Progenitor cell of endocrine pancreas (in vitro differentiated cells): Measurements from ENCODE around the gene DOK4. TPM values are rescaled to one million over a fixed set of nuclear protein-coding genes. Genes with fewer than 3 reads are reported as not detected.
"Not testable (repeated sequence)": the region's sequence is repeated elsewhere in the genome, so short reads cannot be mapped to it uniquely, and the experiment has no call there.

Source experiments
- DNase-seq: peaks from one replicate; pipeline ENCODE4 v3.0.0; 2021; ENCODE audit warnings: low spot score; ENCODE audit not compliant: unreplicated experiment
- H3K27ac Mint-ChIP-seq: 2 replicates; pipeline ENCODE4 v1.8.0; 2021; ENCODE audit warnings: mild to moderate bottlenecking, moderate library complexity, mixed read lengths
- H3K27me3 Mint-ChIP-seq: 2 replicates; pipeline ENCODE4 v1.8.0; 2021; ENCODE audit warnings: mixed read lengths
- H3K36me3 Mint-ChIP-seq: 2 replicates; pipeline ENCODE4 v1.8.0; 2022; ENCODE audit warnings: mixed read lengths; ENCODE audit not compliant: insufficient read depth
- H3K4me1 Mint-ChIP-seq: 2 replicates; pipeline ENCODE4 v1.8.0; 2021; ENCODE audit warnings: low read depth, mixed read lengths
- H3K4me3 Mint-ChIP-seq: 2 replicates; pipeline ENCODE4 v1.8.0; 2021; ENCODE audit warnings: low read depth, mild to moderate bottlenecking, moderate library complexity, mixed read lengths
- H3K9me3 Mint-ChIP-seq: 2 replicates; pipeline ENCODE4 v1.8.0; 2021; ENCODE audit warnings: low read depth, mixed read lengths
- total RNA-seq: library from RNA; stranded (reverse); gene quantifications from 2 replicates; pipeline ENCODE4 v1.2.1, GENCODE V29; 2021
- TF ChIP-seq, protein P1 (sequence below): fragments of 200-600 bp; sonication (generic); IDR thresholded peaks from one replicate; pipeline ENCODE4 v1.5.0; 2021; ENCODE audit warnings: antibody characterized with exemption, mild to moderate bottlenecking; ENCODE audit not compliant: unreplicated experiment

The DOK4 gene
- total RNA-seq, 1 donor from 2014 or later = 35.0 TPM

DNA sequence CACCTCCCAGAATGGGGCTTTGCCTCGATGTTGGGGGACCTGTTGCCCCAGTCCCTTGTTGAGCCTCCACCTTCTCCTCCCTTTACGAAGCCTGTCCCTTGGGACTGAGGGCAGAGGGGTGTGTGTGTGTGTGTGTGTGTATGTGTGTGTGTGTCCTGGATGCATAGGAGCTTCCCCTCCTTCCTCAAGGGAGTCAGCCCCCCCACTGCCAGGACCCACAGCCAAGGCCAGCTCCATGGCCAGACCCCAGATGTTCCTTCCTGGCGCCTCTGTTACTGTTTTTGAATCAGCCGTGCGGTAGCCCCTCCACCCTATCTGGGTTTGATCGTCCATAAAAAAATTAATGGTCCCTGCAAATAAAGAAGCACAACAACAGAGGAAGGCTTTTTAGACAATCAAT lies 17.7 kb upstream of the DOK4 start:
- H3K9me3 Mint-ChIP-seq = no peaks in the 10 kb centered on the region
- no peak overlapping the region for H3K4me3 Mint-ChIP-seq
- H3K36me3 Mint-ChIP-seq = no peaks in the 10 kb centered on the region
- no peak overlapping the region for H3K27ac Mint-ChIP-seq
- TF ChIP-seq, protein P1, sequence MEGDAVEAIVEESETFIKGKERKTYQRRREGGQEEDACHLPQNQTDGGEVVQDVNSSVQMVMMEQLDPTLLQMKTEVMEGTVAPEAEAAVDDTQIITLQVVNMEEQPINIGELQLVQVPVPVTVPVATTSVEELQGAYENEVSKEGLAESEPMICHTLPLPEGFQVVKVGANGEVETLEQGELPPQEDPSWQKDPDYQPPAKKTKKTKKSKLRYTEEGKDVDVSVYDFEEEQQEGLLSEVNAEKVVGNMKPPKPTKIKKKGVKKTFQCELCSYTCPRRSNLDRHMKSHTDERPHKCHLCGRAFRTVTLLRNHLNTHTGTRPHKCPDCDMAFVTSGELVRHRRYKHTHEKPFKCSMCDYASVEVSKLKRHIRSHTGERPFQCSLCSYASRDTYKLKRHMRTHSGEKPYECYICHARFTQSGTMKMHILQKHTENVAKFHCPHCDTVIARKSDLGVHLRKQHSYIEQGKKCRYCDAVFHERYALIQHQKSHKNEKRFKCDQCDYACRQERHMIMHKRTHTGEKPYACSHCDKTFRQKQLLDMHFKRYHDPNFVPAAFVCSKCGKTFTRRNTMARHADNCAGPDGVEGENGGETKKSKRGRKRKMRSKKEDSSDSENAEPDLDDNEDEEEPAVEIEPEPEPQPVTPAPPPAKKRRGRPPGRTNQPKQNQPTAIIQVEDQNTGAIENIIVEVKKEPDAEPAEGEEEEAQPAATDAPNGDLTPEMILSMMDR = no peak
- H3K4me1 Mint-ChIP-seq = peaks cover 31% of the 10 kb centered on the region
- H3K27me3 Mint-ChIP-seq = peaks cover 33% of the 10 kb centered on the region
- no peak for DNase-seq

DNA sequence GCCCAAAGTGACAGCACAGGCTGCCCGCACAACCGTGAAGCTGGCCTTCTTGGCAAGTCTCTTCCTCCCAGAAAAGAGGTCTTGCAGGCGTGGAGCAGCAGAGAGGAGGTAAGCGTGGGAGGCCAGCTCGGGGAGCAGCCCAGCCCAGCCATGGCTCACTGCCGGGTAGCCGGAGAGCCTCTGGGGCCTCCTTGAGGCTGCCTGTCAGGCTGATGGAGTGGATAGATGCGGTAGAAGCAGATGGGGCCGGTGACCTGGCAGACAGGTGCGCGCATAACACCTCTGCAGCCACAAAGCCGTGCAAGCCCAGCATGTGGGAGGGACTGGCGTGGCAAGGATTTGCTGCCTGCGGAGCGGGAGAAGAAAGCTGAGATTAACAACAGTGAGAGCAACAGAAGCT lies 17.1 kb upstream of the DOK4 start:
- Mint-ChIP-seq H3K27ac (no peak overlapping the region), H3K4me3 (no peak overlapping the region), H3K27me3 (peaks cover 37% of the 10 kb centered on the region), H3K9me3 (no peaks in the 10 kb centered on the region), H3K36me3 (no peaks in the 10 kb centered on the region), H3K4me1 (peaks cover 30% of the 10 kb centered on the region)
- TF ChIP-seq, protein P1 = no peak
- DNase-seq = no peak

DNA sequence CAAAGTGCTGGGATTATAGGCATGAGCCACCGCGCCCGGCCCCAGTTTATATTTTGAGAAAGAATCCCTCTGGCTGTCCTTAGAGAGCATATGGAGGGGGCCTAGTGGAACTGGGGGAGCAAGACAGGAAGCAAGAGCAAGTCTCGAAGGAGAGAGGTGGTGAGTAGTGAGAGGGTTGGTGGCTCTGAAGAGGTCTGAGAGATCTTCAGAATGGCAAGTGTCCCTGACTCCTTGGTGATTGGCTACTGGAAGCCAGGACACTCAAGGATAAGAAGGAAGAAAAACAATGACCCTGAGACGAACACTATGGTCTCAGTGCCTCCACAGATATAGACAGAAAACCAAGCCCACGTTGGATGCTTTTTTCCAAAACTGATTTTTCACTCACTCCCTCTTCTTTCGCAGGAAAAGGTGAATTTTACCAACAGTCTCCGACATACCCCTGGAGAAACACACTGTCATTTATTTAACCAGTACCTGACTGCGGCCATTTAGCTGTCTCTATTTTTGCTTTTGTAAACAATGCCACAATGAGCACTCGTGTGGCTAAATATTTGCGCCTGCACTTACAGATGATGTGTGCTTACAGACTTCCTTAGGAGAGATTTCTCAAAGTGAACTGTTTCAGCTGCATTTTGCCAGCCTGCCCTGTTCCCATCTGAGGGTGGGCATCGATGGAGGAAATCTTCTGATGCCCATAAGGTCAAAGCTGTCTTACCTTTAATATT lies 15.9 kb upstream of the DOK4 start:
- no peaks in the 10 kb centered on the region for H3K9me3 Mint-ChIP-seq
- peaks cover 28% of the 10 kb centered on the region for H3K4me1 Mint-ChIP-seq
- peaks cover 37% of the 10 kb centered on the region for H3K27me3 Mint-ChIP-seq
- DNase-seq = no peak
- H3K4me3 Mint-ChIP-seq = no peak overlapping the region
- no peak overlapping the region for H3K27ac Mint-ChIP-seq
- TF ChIP-seq, protein P1 = no peak
- no peaks in the 10 kb centered on the region for H3K36me3 Mint-ChIP-seq

DNA sequence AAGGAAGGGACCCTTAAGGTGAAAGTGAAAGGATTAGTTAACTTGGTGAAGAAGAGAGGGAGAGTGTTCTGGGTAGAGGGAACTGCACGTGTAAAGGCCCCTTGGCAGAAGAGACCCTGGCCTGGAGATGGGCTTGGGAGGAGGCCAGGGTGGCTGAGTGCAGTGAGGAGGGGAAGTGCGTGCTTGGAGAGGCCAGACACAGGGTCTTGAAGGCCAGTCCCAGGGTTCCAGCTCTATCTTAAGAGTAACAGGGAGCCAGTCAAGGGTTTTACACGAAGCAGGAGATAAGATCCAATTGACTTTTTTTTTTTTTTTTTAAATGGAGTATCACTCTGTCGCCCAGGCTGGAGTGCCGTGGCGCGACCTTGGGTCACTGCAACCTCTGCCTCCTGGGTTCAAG lies 15.2 kb upstream of the DOK4 start:
- H3K27ac Mint-ChIP-seq = no peak overlapping the region
- TF ChIP-seq, protein P1 = no peak
- no peak overlapping the region for H3K4me3 Mint-ChIP-seq
- H3K4me1 Mint-ChIP-seq = peaks cover 26% of the 10 kb centered on the region
- no peaks in the 10 kb centered on the region for H3K9me3 Mint-ChIP-seq
- DNase-seq = no peak
- H3K27me3 Mint-ChIP-seq = peaks cover 31% of the 10 kb centered on the region
- no peaks in the 10 kb centered on the region for H3K36me3 Mint-ChIP-seq

DNA sequence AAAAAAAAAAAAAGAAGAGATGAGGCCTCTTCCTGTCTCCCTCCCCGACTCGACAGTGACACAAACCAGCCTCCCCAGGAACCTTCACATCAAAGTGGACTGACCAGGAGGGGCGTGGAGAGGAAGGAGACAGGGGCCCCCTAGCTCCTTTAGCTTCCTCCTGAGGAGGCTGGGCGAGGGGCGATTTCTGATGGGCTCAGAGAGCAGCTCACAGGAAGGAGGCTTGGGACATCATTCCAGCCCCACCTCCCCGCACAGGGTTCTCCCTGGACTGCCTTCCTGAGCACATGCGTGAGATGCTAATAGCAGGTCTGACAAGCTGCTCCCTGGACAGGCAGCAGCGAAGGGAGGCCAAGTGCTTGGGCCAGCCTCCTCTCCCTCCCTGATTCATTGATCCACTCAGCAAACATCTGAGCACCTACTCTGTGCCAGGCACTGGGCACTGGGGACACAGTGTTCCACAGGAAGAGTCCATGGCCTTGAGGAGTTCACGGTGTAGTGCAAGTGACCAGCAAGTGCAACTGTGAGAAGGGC lies 14.4 kb upstream of the DOK4 start:
- TF ChIP-seq, protein P1 = no peak
- DNase-seq = no peak
- Mint-ChIP-seq H3K9me3 (no peaks in the 10 kb centered on the region), H3K27ac (peak overlapping the region; percentile 67), H3K4me3 (no peak overlapping the region), H3K27me3 (peaks cover 26% of the 10 kb centered on the region), H3K36me3 (no peaks in the 10 kb centered on the region), H3K4me1 (peaks cover 26% of the 10 kb centered on the region)

DNA sequence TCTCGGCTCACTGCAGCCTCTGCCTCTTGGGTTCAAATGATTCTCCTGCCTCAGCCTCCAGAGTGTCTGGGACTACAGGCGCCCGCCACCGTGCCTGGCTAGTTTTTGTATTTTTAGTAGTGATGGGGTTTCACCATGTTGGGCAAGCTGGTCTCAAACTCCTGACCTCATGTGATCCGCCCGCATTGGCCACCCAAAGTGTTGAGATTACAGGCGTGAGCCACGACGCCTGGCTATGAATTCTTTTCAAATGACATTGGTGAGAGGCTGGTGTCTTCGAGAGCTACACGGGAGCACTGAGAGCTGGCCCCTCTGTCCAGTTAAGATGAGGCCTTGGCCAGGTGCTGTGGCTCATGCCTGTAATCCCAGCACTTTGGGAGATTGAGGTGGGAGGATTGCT lies 13.6 kb upstream of the DOK4 start:
- Mint-ChIP-seq H3K27me3 (peaks cover 24% of the 10 kb centered on the region), H3K4me1 (peaks cover 26% of the 10 kb centered on the region)
- H3K9me3 Mint-ChIP-seq, DNase-seq, H3K36me3 Mint-ChIP-seq, H3K27ac Mint-ChIP-seq, H3K4me3 Mint-ChIP-seq: not testable (repeated sequence)
